ENCODE results near the gene KCNMA1.

The KCNMA1 gene

GRCh38 chr10:76866841-76867586 lies 770.6 kb downstream of the KCNMA1 start:
- no peak for TF ChIP-seq USF1 (IDR thresholded peaks at IDR 0.05)
- no peak for TF ChIP-seq YY1 (IDR thresholded peaks at IDR 0.05; ENCODE audit: low read depth)
- no peak for TF ChIP-seq CEBPB (IDR thresholded peaks at IDR 0.05)

- TF ChIP-seq CREB1 (IDR thresholded peaks at IDR 0.05; ENCODE audit: low read depth), result no peak
- TF ChIP-seq TCF12 (IDR thresholded peaks at IDR 0.05; ENCODE audit: low read depth), result no peak
- no peak for TF ChIP-seq FOXM1 (IDR thresholded peaks at IDR 0.05; ENCODE audit: borderline replicate concordance, low read depth)
- TF ChIP-seq REST (IDR thresholded peaks at IDR 0.05; ENCODE audit: low read depth), result no peak
- no peak for TF ChIP-seq YY1 (IDR thresholded peaks at IDR 0.05; ENCODE audit: low read depth)
- TF ChIP-seq MAX (IDR thresholded peaks at IDR 0.05), result no peak
- TF ChIP-seq CEBPB (IDR thresholded peaks at IDR 0.05), result no peak
- TF ChIP-seq EP300 (IDR thresholded peaks at IDR 0.05; ENCODE audit: borderline replicate concordance), result no peak
- TF ChIP-seq EGR1 (IDR thresholded peaks at IDR 0.05), result no peak
- TF ChIP-seq NFIC (IDR thresholded peaks at IDR 0.05), result no peak
These were observed 772.7 kb downstream of the KCNMA1 start for GRCh38 chr10:76864922-76865321.

GRCh38 chr10:76858721-76859120 lies 778.9 kb downstream of the KCNMA1 start:
- TF ChIP-seq EGR1 (IDR thresholded peaks at IDR 0.05) (no peak), NFIC (IDR thresholded peaks at IDR 0.05) (no peak), RAD21 (IDR thresholded peaks at IDR 0.05; ENCODE audit: low read depth) (no peak), TAF1 (IDR thresholded peaks at IDR 0.05; ENCODE audit: low read depth) (no peak), USF1 (IDR thresholded peaks at IDR 0.05) (no peak), MAX (IDR thresholded peaks at IDR 0.05) (no peak), TCF12 (IDR thresholded peaks at IDR 0.05; ENCODE audit: low read depth) (no peak), CREB1 (IDR thresholded peaks at IDR 0.05; ENCODE audit: low read depth) (no peak), ZBTB7A (IDR thresholded peaks at IDR 0.05; ENCODE audit: low read depth) (no peak)

- TF ChIP-seq MAX (IDR thresholded peaks at IDR 0.05) (no peak), TAF1 (IDR thresholded peaks at IDR 0.05; ENCODE audit: low read depth) (no peak), FOXM1 (IDR thresholded peaks at IDR 0.05; ENCODE audit: borderline replicate concordance, low read depth) (no peak), EP300 (IDR thresholded peaks at IDR 0.05; ENCODE audit: borderline replicate concordance) (no peak), RAD21 (IDR thresholded peaks at IDR 0.05; ENCODE audit: low read depth) (no peak), REST (IDR thresholded peaks at IDR 0.05; ENCODE audit: low read depth) (no peak), USF1 (IDR thresholded peaks at IDR 0.05) (no peak), TCF12 (IDR thresholded peaks at IDR 0.05; ENCODE audit: low read depth) (no peak), ZBTB7A (IDR thresholded peaks at IDR 0.05; ENCODE audit: low read depth) (no peak), EGR1 (IDR thresholded peaks at IDR 0.05) (no peak), TEAD4 (IDR thresholded peaks at IDR 0.05) (no peak), CEBPB (IDR thresholded peaks at IDR 0.05) (no peak), NFIC (IDR thresholded peaks at IDR 0.05) (no peak), CREB1 (IDR thresholded peaks at IDR 0.05; ENCODE audit: low read depth) (no peak), YY1 (IDR thresholded peaks at IDR 0.05; ENCODE audit: low read depth) (no peak)
These were observed 796.8 kb downstream of the KCNMA1 start for GRCh38 chr10:76840802-76841201.

GRCh38 chr10:76839276-76839675 lies 798.3 kb downstream of the KCNMA1 start:
- no peak for TF ChIP-seq REST (IDR thresholded peaks at IDR 0.05; ENCODE audit: low read depth)
- no peak for TF ChIP-seq NFIC (IDR thresholded peaks at IDR 0.05)

All from Ishikawa (cell line).